GM06990 (cell line): ENCODE measurements around the gene LRP5.

Experiments
- DNase-seq: peaks from one replicate; pipeline ENCODE4 v3.0.0-alpha.2; 2011; ENCODE audit not compliant: insufficient read length; ENCODE audit errors: extremely low read depth
- H3K27me3 ChIP-seq: replicated peaks from 2 replicates; pipeline ENCODE4 v1.6.0; 2011; ENCODE audit warnings: low read length; ENCODE audit not compliant: control insufficient read depth, insufficient read depth
- H3K36me3 ChIP-seq: 2 replicates; pipeline ENCODE4 v1.5.1; 2011; ENCODE audit warnings: low read length; ENCODE audit not compliant: control insufficient read depth, insufficient read depth
- H3K4me3 ChIP-seq: replicated peaks from 2 replicates; pipeline ENCODE4 v1.5.1; 2011; ENCODE audit warnings: low read depth, mild to moderate bottlenecking, control low read depth, low read length
- TF ChIP-seq, protein P1 (sequence below): IDR thresholded peaks from 2 replicates; pipeline ENCODE4 v1.5.1; 2011; ENCODE audit warnings: low read length, control low read depth, mild to moderate bottlenecking, inconsistent platforms; ENCODE audit not compliant: insufficient read depth, poor library complexity, severe bottlenecking

The LRP5 gene

DNA sequence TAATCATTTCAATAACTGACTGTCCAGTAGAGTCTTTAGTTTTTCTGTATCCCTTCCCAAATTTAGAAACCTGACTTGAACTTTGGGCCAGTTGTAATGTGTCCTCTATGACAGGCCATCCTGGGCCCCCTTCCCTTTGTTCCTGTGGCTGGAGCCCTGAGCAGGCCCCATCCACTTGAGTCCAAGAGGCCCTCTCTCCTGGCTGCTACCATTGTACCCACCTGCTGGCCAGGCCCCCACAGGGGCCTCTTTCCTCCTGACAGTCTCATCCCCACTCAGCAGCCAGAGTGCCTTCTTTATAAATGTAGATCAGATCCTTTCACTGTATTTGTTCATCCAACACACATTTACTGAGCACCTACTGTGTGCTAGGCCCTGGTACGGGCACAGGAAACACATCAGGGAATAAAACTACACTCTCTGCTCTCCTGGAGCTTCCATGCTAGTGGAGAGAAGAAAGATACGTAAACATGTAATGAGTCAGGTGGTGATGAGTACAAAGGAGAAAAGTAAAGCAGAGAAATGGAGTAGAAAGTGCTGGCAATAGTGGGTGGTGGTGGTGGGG, 2.7 kb upstream of the LRP5 start:
- Histone ChIP-seq H3K27me3 (no peaks in the 10 kb centered on the region), H3K4me3 (no peak overlapping the region), H3K36me3 (no peaks in the 10 kb centered on the region)
- TF ChIP-seq, protein P1, sequence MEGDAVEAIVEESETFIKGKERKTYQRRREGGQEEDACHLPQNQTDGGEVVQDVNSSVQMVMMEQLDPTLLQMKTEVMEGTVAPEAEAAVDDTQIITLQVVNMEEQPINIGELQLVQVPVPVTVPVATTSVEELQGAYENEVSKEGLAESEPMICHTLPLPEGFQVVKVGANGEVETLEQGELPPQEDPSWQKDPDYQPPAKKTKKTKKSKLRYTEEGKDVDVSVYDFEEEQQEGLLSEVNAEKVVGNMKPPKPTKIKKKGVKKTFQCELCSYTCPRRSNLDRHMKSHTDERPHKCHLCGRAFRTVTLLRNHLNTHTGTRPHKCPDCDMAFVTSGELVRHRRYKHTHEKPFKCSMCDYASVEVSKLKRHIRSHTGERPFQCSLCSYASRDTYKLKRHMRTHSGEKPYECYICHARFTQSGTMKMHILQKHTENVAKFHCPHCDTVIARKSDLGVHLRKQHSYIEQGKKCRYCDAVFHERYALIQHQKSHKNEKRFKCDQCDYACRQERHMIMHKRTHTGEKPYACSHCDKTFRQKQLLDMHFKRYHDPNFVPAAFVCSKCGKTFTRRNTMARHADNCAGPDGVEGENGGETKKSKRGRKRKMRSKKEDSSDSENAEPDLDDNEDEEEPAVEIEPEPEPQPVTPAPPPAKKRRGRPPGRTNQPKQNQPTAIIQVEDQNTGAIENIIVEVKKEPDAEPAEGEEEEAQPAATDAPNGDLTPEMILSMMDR = no peak
- no peak for DNase-seq

DNA sequence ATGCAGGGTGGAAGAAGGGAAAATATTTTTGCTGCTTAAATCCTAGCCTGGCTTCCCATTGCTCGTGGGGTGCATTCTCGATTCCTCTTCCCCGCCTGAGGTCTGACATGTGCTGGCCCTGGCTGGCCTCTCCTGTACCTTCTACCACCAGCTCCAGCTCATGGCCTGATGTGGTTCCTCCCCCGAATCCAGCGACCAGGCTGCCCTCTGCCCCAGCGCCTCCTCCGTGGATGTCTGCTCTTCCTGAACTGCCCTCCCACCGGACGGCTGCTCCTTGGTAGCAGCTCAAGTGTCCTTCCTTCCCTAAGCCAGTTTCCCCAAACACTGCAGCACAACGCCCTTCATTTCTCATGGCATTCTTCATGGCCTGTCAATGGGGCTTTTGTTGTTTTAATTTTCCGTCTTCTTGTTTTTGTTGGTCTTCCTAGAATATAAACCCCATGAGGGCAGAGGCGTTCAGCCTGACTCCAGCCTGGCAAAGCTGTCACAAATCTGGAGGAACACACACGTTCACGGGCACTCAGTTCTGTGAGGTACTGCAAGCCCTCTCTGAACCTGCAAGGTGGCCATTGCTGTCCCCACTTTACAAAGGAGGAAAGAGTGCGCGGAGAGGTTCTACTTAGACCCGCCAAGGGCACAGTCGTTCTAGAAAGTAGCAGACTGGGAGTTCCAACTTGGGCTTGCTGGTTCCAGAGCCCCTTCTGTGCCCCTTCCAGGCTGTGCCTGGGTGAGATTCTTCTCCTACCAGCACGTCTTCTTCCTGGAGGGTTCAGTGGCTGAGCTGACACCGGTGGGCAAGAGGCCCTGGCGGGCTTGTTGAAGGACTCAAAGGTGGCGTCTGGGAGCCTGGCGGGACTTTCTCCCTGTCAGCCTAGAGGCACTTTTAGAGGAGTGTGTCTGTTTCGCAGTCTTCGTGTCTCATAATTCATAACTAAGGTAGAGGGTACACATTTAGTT, 953 bp upstream of the LRP5 start:
- TF ChIP-seq, protein P1 = no peak
- no peaks in the 10 kb centered on the region for H3K36me3 ChIP-seq
- no peak for DNase-seq
- H3K27me3 ChIP-seq = no peaks in the 10 kb centered on the region
- H3K4me3 ChIP-seq = no peak overlapping the region

DNA sequence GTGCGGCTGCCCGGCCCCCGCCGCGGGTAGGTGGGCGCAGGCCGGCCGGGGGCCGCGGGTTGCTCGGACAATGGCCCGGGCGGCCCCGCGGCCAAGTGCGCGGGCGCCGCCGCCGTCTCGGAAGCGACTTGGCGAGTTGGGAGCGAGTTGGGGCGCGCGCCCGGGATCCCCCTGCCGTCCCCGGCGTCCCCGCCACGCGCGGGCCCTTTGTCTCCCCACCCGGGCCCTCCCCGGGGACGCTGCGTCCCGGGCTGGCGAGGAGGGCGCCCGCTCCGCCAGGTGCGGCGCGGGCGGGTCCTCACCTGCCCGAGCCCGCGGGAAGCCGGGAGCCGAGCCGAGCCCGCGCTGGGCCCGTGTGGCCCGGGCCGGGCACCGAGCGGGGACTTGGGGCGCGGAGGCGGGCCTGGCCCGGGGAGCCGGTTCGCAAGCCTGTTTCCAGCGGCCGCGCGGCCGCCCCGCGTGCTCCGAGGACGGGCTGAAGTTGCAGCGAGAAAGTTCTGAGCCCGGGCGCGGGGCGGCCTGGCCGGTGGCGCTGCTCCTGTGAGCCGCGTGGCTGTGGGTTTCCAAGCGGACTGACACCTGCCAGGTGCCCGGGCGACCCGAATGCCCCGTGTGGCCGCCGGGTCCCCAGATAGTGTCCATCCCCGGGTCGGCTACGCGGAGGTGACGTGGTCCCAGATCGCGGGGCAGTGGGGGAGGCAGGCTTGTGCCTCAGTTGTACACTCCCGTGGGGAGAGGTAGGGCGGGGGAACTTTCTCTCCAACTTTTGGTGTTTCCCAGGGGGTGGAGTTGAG, 586 bp downstream of the LRP5 start:
- no peaks in the 10 kb centered on the region for H3K27me3 ChIP-seq
- TF ChIP-seq, protein P1 = no peak
- DNase-seq = peak; percentile 56
- H3K4me3 ChIP-seq = peak overlapping the region; percentile 59
- no peaks in the 10 kb centered on the region for H3K36me3 ChIP-seq

DNA sequence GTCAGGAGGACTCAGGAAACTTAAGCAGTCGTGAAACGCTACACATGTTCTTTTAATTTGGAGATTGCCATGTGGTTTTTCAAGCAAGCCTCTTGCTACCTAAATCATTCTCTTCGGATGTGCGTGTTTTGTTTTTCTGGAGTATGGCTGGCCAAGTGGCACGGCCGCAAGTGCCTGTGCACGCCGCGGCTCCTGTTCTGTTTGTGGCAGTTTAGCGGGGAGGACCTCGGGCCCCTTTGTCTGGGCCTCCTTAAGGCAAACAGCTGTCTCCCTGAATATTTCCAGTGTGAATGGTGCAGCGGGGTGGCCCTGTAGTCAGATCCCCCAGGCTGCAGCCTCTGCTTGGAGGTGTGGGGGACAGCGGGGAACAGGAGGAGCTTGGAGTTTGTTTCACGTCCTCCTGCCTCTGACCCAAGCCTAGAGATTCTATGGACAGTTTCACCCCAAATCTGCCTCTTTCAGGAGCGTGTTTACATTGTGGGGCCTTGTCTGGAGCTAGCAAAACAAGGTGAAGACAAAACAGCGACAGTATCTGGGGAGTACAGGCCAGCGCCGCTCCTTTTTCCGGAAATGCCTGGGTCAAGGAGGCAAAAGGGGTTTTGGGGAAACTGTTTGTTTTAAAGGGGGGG, 1.3 kb downstream of the LRP5 start:
- Histone ChIP-seq H3K27me3 (no peaks in the 10 kb centered on the region), H3K4me3 (peak overlapping the region; percentile 59), H3K36me3 (no peaks in the 10 kb centered on the region)
- TF ChIP-seq, protein P1 = no peak
- DNase-seq = no peak

DNA sequence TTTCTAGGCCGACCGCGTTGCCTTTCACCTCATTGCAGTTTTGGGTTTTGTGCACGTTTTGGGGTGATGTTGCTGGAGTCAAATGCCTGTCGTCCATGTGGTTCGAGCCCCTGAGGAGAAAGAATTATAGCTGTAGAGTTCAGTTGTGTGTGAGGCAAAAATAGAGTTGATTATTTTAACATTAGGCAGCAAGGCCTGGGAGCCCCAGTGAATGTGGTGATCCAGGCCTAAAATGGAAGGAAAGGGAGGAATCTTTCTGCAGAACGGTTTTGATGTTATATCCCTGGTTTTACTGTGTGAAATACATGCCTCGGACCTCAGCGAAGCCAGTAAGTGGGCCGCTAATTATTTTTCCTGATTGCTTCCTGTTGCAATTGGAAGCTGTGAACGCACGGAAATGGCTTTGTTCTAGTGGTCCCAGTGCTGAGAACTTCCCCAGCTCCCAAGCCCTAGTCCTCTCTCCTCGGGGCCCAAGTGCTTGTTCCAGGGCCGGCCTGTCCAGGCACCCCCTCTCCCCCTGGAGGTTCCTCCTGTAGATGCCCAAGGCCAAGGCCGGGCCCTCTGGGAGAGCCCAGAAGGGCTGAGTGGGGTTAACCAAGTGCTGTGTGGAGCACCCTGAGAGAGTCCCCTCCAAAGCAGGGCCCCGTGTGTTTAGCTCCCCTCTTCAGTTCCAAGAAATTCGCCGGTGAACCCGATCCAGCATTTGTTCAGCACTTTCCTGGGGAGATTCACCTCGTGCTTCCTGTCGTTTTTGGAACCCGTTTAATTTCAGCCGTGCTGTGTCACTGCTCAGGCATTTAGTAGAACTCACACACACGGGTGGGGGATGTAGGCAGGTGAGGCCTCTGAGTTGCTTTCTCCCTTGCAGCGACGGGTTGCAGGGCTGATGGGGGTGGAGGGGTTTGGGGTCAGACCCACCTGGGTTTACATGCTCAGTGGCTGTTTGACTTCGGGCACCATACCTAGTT, 2.1 kb downstream of the LRP5 start:
- no peak overlapping the region for H3K4me3 ChIP-seq
- no peak for DNase-seq
- no peaks in the 10 kb centered on the region for H3K27me3 ChIP-seq
- no peaks in the 10 kb centered on the region for H3K36me3 ChIP-seq
- TF ChIP-seq, protein P1 = no peak
